Measurements from ENCODE around the gene NME4.
"Not testable (repeated sequence)": the region's sequence is repeated elsewhere in the genome, so short reads cannot be mapped to it uniquely, and the experiment has no call there.

Gene NME4
- total RNA-seq, result 11.3 to 43.1 (median 22.0) reads per million in 17 experiments

DNA sequence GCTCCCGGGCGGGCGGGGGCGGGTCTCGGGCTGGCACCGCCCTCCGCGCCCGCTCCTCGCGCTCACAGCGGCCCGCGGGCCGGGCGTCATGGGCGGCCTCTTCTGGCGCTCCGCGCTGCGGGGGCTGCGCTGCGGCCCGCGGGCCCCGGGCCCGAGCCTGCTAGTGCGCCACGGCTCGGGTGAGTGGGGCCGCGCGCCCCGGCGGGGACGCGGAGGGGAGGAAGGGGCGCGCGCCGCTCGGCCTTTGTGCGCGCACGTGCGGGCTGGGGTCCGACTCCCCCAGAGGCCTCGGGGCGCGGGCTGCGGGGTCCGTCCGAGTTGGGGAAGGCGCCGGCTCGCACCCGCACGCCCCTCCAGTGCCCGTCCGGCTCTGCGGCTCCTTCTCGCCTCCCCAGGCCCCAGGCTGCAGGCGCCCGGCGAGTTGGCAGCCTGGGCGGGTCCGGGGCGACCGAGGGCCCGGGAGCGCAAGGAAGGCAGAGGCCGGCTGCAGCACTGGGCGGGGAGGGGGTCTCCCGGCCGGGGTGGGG is at the start of gene NME4:
TSS of gene NME4 (plus strand) at position 65 of the 527 bp plus-strand sequence. CDS start at position 89, 24 bp downstream.
- peak; percentile 47 to 79 (median 60) for DNase-seq

GRCh38 chr16:347203-347602 is 49.8 kb upstream of the NME4 start:
- DNase-seq, result no peak

DNA sequence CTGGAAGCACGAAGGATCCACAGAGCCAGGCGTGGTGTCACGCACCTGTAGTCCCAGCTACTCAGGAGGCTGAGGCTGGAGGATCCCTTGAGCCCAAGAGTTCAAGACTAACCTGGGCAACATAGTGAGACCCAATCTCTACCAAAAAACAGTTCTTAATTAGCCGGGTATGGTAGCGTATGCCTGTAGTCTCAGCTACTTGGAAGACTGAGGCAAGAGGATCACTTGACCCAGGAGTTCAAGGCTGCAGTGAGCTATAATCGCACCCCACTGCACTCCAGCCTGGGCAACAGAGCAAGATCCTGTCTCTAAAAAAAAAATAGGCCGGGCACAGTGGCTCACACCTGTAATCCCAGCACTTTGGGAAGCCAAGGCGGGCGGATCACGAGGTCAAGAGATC is 48.5 kb upstream of the NME4 start:
- not testable (repeated sequence) for DNase-seq

DNA sequence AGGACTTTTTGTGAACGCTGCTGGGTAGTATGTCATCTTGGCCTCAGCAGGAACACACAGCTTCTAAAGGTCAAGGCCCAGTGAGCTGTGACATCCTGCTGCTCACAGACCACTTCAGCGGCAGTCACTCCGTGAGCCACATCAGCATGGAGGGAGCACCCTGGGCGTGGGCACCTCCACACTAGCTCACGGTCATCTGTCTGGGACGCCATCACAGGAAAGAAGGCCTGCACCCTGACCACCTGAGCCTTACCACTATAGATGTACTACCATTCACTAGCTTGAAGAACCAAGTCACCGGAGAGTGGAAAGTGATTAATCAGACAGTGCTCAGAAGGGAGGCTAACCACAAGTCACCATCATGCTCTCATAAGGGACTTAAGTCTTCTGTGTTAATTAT is 47.8 kb upstream of the NME4 start:
- DNase-seq, result no peak

GRCh38 chr16:350203-350602 is 46.8 kb upstream of the NME4 start:
- no peak for DNase-seq

- DNase-seq, result peak; percentile 24 to 70 (median 49)
These were observed 45.0 kb upstream of the NME4 start for GRCh38 chr16:351804-352520.

DNA sequence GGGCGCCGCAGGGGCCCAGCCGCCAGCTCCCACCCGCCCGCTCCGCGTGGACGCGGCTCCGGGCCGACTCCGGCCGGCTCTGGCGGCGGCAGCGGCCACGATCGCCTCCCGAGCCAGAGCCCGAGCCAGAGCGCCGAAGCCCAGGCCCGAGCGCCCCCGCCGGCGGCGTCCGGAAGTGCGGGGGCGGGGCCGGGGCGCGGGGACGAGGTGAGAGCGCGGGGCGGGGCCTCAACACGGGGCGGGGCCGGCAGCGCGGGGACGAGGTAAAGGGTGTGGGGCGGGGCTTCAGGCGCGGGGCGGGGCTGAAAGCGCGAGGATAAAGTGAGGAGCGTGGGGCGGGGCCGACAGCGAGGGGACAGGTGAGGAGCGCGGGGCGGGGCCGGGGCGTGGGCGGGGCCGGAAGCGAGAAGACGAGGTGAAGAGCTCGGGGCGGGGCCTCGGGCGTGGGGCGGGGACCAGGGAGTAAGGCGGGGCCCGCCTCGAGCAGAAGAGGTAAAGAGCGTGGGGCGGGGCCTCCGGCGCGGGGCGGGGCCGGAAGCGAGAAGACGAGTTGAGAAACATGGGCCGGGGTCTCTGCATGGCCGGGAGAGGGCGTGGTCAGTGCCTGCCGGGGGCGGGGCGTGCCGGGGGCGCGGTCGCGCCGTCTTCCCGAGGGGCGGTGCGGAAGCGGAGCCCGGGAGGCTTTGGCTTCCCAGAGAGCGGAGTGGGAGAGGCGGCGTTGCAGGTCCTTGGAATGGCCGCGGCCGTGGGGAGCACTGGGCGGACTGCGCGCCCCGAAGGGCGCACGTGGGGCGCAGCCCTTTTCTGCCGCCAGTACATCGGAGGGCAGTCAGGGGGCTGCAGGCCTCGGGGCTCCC is 44.2 kb upstream of the NME4 start, which contains the start of gene AXIN1:
TSS of gene AXIN1 (minus strand) at position 177 of the 857 bp plus-strand sequence. CDS start 5,698 bp downstream, outside the sequence.
- DNase-seq, result peak; percentile 98 to 100 (median 100)

GRCh38 chr16:353404-354290 is 43.4 kb upstream of the NME4 start:
- DNase-seq, result no peak

GRCh38 chr16:354291-354881 is 42.6 kb upstream of the NME4 start:
- no peak for DNase-seq

DNA sequence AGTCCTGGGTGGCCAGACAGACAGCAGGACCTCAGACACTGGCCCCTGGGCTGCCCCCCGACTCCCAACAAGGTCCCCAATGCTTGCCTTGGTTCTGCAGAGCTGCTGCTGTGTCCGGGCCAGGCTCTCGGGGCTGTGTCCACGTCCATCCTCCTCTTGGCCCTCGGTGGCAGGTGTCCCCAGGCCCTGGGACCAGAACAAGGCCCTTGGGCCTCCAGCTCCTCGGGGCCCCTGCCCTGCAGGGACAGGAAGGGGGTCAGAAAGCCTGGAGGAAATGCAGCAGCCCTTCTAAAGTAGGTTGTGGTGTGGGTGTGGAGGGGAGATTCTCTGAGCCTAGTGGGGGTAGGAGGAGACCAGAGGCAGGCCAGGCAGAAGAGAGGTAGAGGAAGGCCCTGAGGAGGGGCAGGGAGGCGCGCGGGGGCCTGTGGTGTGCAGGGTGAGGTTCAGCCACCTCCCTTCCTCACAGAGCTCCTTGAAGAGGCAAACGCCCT is 42.0 kb upstream of the NME4 start:
- no peak for DNase-seq

DNA sequence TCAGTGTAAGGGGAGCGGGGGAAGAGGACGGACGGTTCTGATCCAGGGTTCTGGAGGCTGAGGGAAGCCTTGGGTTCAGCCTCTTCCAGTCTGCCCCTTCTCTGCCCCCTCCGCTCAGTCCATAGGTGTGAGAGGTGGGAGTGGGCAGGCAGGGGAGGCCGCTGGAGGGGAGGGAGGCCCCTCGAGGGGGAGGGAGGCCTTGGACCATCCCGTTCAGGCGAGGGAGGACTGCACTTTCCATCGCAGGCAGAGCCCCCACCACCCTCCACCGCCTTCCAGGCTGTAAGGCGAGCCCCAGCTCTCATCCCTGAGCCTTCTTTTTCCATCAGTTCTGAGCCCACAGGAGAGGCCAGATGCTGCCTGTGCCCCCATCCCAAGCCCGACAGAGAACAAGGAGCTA is 40.3 kb upstream of the NME4 start:
- DNase-seq, result no peak

GRCh38 chr16:359067-359763 is 37.8 kb upstream of the NME4 start:
- DNase-seq, result no peak

GRCh38 chr16:359871-360697 is 36.9 kb upstream of the NME4 start:
- DNase-seq, result no peak

DNA sequence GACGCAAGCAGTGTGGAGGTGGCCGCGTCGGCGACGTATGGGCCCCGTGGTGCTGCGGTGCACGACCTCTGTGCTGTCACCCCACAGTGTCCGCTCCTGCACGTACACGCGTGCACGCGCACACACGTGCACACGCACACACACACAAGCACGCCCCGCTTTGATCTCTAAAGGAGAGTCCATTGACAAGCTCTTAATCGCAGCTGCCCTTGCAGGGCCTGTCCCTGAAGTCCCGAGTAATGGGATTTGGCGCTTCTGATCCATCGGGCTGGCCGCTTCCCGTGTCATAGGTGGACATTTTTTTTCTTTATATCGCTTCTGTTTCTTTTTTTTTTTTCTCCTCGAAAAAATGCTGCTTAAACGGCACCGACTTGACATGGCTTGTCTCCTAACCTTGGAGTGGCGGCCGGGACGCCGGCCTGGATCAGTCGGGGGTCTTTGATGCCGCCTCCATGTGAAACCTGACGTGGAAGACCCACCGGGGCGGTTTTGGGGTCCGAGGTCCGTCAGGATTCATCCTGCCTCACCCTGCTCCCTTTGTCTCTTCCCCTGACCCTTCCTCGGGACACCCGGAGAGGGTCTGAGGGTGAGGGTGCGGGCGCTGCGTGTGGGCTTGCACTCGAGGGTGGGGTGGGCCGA is 36.2 kb upstream of the NME4 start:
- no peak for DNase-seq

DNA sequence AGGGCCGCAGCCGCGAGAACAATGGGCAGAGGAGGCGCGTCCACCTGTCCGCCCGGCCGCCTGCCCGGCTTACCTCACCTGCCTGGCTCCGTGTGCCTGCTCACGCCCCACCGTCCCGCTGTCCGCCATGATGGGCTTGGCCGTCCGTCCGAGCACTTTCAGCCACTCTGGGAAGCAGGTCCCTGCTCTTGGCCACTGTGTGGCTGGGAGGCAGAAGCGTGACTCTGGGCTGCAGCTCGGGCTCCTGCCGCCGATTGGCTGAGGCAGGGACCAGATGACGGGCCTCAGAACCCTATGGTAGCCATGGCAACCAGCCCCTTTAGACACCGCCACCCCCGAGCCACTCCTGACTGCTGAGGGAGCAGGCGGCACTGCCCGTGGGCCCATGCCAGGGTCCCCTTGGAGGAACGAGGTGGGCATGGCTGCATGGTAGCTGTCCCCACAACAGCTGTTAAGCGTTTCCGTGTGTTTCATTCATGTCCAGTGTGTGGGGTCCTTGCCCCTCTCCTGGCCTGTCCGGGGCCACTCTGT is 35.6 kb upstream of the NME4 start:
- no peak for DNase-seq

DNA sequence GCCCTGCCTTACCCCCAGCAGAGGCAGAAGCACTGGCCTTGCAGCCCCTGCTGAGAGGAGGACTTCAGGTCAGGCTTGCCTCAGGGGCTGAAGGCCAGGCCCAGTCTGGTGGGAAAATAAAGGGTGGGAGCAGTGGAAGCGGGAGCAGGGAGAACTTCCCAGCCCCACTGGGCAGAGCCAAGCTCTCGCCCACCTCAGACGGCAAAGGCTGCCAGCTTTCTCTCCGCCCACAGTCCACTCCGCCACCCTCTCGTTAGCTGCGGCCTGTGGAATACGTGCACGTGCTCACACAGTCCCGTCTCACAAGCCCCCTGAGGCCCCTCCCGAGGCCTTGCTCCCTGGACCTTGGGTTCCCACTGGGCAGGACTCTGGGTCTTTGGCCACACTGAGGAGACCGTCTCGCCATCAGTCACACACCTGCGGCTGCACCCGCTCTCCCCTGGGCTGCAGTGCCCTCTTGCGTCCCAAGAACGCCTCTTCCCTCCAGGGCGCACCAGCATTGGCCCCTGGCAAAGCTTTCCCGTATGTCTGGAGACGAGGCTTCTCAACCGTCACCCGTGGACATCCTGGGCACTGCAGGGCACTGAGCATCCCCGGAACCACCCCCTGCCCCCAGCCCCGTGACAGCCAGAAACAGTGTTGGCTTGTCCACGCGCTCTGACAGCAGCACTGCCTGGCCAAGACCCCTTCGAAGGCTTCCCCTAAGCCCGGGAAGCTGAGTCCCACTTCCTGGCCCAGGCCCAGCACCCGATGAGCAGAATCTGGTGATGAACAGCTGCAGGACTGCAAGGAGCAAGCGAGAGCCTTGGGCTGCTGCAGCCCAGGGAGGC is 34.9 kb upstream of the NME4 start:
- peak; percentile 70 to 90 (median 77) for DNase-seq

- not testable (repeated sequence) for DNase-seq
These were observed 34.3 kb upstream of the NME4 start for GRCh38 chr16:362702-362999.

- no peak for DNase-seq
These were observed 33.8 kb upstream of the NME4 start for GRCh38 chr16:363110-363765.
